OCI-LY1 (cell line): Measurements from ENCODE around the gene CYFIP1.

ENCODE experiments used
- H2AFZ ChIP-seq: fragments of 200-600 bp; sonication (generic), shearing (Covaris generic); 2 replicates; pipeline ENCODE4 v1.6.0; 2014; ENCODE audit warnings: antibody characterized with exemption, mild to moderate bottlenecking, low read length
- H3F3A ChIP-seq: fragments of 200-600 bp; sonication (generic), shearing (Covaris generic); 2 replicates; pipeline ENCODE4 v1.6.0; 2014; ENCODE audit warnings: mild to moderate bottlenecking, antibody characterized with exemption, low read length, moderate library complexity; ENCODE audit not compliant: insufficient read depth
- H3K27ac ChIP-seq: fragments of 200-600 bp; sonication (generic); 2 replicates; pipeline ENCODE4 v1.5.1; 2014; ENCODE audit warnings: low read length, mixed run types, mild to moderate bottlenecking, low read depth; ENCODE audit not compliant: poor library complexity, severe bottlenecking
- H3K27me3 ChIP-seq: fragments of 200-600 bp; sonication (generic); 2 replicates; pipeline ENCODE4 v1.6.0; 2014; ENCODE audit warnings: antibody characterized with exemption, mild to moderate bottlenecking, low read length, moderate library complexity; ENCODE audit not compliant: insufficient read depth
- H3K36me3 ChIP-seq: fragments of 200-600 bp; sonication (generic); 2 replicates; pipeline ENCODE4 v1.6.1; 2014; ENCODE audit warnings: mild to moderate bottlenecking, antibody characterized with exemption, low read length, moderate library complexity, mixed read lengths; ENCODE audit not compliant: insufficient read depth
- H3K4me1 ChIP-seq: fragments of 200-600 bp; sonication (generic); 2 replicates; pipeline ENCODE4 v1.5.1; 2014; ENCODE audit warnings: mild to moderate bottlenecking, low read length, moderate library complexity; ENCODE audit not compliant: insufficient read depth, severe bottlenecking
- H3K4me2 ChIP-seq: fragments of 200-600 bp; sonication (generic), shearing (Covaris generic); 2 replicates; pipeline ENCODE4 v1.6.1; 2014; ENCODE audit warnings: low read length
- H3K4me3 ChIP-seq: fragments of 200-600 bp; sonication (generic); 2 replicates; pipeline ENCODE4 v1.5.1; 2014; ENCODE audit warnings: low read length, low read depth, mild to moderate bottlenecking, mixed read lengths; ENCODE audit not compliant: poor library complexity, severe bottlenecking
- H3K79me2 ChIP-seq: fragments of 200-600 bp; shearing (Covaris generic); 2 replicates; pipeline ENCODE4 v1.6.1; 2016; ENCODE audit warnings: mixed run types, low read length, mixed read lengths; ENCODE audit not compliant: insufficient read depth
- H3K9ac ChIP-seq: fragments of 200-600 bp; sonication (generic), shearing (Covaris generic); 2 replicates; pipeline ENCODE4 v1.6.1; 2014; ENCODE audit warnings: mild to moderate bottlenecking, low read length, mixed read lengths
- H3K9me2 ChIP-seq: fragments of 200-600 bp; sonication (generic), shearing (Covaris generic); 2 replicates; pipeline ENCODE4 v1.6.1; 2014; ENCODE audit warnings: low read depth, mild to moderate bottlenecking, low read length, mixed read lengths
- H3K9me3 ChIP-seq: fragments of 200-600 bp; shearing (Covaris generic); 2 replicates; pipeline ENCODE4 v1.6.1; 2014; ENCODE audit warnings: low read length, mixed read lengths
- H4K20me1 ChIP-seq: fragments of 200-600 bp; sonication (generic), shearing (Covaris generic); 2 replicates; pipeline ENCODE4 v1.6.0; 2016; ENCODE audit warnings: mild to moderate bottlenecking, low read length; ENCODE audit not compliant: insufficient read depth
- EZH2 ChIP-seq: fragments of 200-600 bp; sonication (generic), shearing (Covaris generic); IDR thresholded peaks from 2 replicates; pipeline ENCODE4 v1.8.0; 2017; ENCODE audit warnings: borderline replicate concordance, mixed run types, mild to moderate bottlenecking, antibody characterized with exemption, low read length, moderate library complexity, mixed read lengths
- TF ChIP-seq, protein P1 (sequence below): fragments of 200-600 bp; sonication (generic), shearing (Covaris generic); IDR thresholded peaks from 2 replicates; pipeline ENCODE4 v1.5.1; 2017; ENCODE audit warnings: mild to moderate bottlenecking, antibody characterized with exemption, low read length, moderate library complexity, mixed read lengths

Gene CYFIP1

DNA sequence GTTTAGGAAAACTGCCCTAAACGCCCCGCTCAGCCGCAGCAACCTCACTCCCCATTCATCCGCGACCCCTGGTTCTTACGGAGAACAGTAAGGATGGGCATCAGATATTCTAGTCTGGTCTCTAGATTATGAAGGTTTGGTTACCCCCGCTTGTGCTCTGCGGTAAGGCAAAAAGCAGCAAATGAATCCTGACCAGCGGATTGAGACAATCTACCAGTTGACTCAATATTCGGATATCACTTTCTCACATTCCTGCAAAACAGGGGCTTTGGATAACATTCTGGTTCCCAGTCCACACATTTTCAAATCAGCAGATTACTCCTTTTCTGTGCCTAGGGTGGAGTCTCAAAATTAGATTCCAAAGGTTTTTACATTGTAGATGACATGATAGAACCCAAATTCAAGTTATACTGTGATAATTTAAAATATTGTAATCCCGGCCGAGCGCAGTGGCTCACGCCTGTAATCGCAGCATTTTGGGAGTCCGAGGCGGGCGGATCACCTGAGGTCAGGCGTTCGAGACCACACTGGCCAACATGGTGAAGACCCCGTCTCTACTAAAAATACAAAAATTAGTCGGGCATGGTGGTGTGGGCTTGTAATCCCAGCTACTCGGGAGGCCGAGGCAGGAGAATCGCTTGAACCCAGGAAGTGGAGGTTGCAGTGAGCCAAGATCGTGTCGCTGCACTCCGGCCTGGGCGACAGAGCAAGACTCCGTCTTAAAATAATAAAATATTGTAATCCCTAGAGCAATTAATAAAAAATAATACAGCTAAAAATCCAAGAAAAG lies 1.1 kb upstream of the CYFIP1 start:
- Histone ChIP-seq H2AFZ (no peak overlapping the region), H3K4me1 (no peaks in the 10 kb centered on the region), H4K20me1 (no peaks in the 10 kb centered on the region), H3K79me2 (no peaks in the 10 kb centered on the region), H3K9ac (no peak overlapping the region), H3K27ac (no peak overlapping the region), H3K36me3 (no peaks in the 10 kb centered on the region), H3K9me2 (no peaks in the 10 kb centered on the region), H3K4me3 (no peak overlapping the region), H3K9me3 (no peaks in the 10 kb centered on the region), H3K27me3 (no peaks in the 10 kb centered on the region), H3F3A (no peaks in the 10 kb centered on the region), H3K4me2 (no peak overlapping the region)
- no peak for TF ChIP-seq EZH2
- TF ChIP-seq, protein P1, sequence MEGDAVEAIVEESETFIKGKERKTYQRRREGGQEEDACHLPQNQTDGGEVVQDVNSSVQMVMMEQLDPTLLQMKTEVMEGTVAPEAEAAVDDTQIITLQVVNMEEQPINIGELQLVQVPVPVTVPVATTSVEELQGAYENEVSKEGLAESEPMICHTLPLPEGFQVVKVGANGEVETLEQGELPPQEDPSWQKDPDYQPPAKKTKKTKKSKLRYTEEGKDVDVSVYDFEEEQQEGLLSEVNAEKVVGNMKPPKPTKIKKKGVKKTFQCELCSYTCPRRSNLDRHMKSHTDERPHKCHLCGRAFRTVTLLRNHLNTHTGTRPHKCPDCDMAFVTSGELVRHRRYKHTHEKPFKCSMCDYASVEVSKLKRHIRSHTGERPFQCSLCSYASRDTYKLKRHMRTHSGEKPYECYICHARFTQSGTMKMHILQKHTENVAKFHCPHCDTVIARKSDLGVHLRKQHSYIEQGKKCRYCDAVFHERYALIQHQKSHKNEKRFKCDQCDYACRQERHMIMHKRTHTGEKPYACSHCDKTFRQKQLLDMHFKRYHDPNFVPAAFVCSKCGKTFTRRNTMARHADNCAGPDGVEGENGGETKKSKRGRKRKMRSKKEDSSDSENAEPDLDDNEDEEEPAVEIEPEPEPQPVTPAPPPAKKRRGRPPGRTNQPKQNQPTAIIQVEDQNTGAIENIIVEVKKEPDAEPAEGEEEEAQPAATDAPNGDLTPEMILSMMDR: no peak

DNA sequence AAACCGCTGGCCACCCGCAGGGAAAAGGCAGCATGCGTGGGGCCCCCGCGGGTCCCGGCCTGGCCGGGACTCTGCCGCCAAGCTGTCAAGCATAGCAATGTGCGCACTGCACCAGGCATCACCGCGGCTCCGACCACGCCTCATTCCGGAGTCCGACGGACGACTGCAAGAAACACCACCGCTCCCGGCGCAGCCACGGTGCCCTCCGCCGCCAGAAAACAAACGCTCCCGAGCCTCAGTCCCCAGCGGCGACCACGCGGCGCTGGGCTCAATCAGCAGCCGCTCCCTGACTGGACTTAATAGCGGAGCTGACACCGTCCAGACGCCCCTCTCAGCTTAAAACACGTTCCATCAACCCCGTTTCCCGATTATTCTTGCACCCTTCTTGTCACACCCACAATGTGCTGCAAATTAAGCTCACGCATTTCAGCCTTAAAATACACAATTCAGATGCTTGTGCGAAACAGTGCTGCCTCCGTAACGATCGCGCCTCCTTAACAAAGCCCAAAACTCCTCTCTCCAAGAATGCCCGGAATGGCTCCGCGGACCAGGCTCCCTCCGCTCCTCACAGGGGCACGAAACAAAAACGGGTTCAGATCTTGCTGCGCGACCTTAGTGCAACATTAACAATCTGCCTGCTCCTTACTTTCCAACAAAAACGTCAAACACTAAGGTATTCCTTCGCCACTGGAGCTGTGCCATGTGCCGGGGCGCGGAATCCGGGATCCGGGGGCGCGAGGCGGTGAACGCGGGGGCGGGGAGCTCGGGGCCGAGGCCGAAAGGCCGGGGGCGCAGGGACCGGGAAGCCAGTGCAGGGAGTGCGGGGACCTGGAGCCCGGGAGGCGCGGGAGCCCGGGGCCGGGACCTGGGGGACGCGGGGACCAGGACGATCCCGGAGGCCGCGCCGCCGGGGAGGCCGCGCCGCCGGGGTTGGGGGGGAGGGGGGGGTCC lies 655 bp downstream of the CYFIP1 start:
- no peaks in the 10 kb centered on the region for H3K79me2 ChIP-seq
- H3K36me3 ChIP-seq: no peaks in the 10 kb centered on the region
- H3K9me2 ChIP-seq: no peaks in the 10 kb centered on the region
- no peak overlapping the region for H3K9ac ChIP-seq
- H3K27me3 ChIP-seq: no peaks in the 10 kb centered on the region
- H2AFZ ChIP-seq: no peak overlapping the region
- H4K20me1 ChIP-seq: no peaks in the 10 kb centered on the region
- no peaks in the 10 kb centered on the region for H3K9me3 ChIP-seq
- H3K27ac ChIP-seq: no peak overlapping the region
- no peak overlapping the region for H3K4me3 ChIP-seq
- H3F3A ChIP-seq: no peaks in the 10 kb centered on the region
- TF ChIP-seq EZH2: no peak
- TF ChIP-seq, protein P1: no peak
- H3K4me2 ChIP-seq: no peak overlapping the region
- no peaks in the 10 kb centered on the region for H3K4me1 ChIP-seq

DNA sequence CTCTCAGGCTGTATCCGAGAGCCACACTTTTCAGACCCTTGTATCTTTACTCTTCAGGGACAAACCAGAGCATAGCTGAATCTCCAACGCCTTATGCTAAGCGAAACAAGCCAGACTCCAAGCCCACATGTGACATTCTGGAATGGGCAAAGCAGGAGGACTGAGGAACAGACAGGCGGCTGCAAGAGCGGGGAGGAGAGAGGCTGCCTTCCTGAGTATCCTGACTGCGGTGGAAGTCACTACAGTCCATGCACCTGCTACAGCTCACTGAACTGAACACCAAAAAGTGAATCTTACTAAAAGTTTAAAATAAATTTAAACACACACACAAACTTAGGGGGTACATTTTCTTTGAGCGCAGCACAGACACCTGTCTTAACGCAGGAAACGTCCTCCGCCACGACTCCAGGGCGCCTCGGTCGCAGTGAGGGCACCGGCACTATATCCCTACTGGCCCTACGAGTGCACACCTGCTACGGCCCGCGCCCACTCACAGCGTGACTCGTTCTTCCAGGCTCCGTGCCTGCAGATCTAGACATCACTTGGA lies 1.4 kb downstream of the CYFIP1 start:
- Histone ChIP-seq H3K79me2 (no peaks in the 10 kb centered on the region), H3K4me2 (no peak overlapping the region), H3K27ac (no peak overlapping the region), H4K20me1 (no peaks in the 10 kb centered on the region), H3F3A (no peaks in the 10 kb centered on the region), H3K27me3 (no peaks in the 10 kb centered on the region), H3K9me3 (no peaks in the 10 kb centered on the region), H3K36me3 (no peaks in the 10 kb centered on the region), H3K4me1 (no peaks in the 10 kb centered on the region), H2AFZ (no peak overlapping the region), H3K9me2 (no peaks in the 10 kb centered on the region), H3K9ac (no peak overlapping the region), H3K4me3 (no peak overlapping the region)
- TF ChIP-seq EZH2: no peak
- TF ChIP-seq, protein P1: no peak
